Upper lobe of left lung (tissue), 6 donors: ENCODE measurements around the gene CPNE7. TPM values are rescaled to one million over a fixed set of nuclear protein-coding genes. Genes with fewer than 3 reads are reported as not detected.

Experiments
- ATAC-seq, 2 donors: fragments of 200-7000 bp; cut with Tn5 transposase; one replicate each; pipeline ENCODE4 v1.9.1; 2022; ENCODE audit warnings: mild to moderate bottlenecking in 2 of 2, moderate library complexity in 2 of 2; ENCODE audit not compliant: low FRiP score in 2 of 2
- DNase-seq, 2 donors: peaks; one replicate each; pipeline ENCODE4 v3.0.0-alpha.2; 2019 to 2020
- H3K27ac ChIP-seq, 4 donors: fragments of 200-600 bp; sonication (generic); one replicate each; pipeline ENCODE4 v1.5.1; 2016 to 2019
- H3K27me3 ChIP-seq, 4 donors: fragments of 200-600 bp; sonication (generic); one replicate each; pipeline ENCODE4 v1.5.1; 2017 to 2019
- H3K36me3 ChIP-seq, 4 donors: fragments of 200-600 bp; sonication (generic); one replicate each; pipeline ENCODE4 v1.5.1; 2016 to 2019
- H3K4me1 ChIP-seq, 4 donors: fragments of 200-600 bp; sonication (generic); one replicate each; pipeline ENCODE4 v1.5.1; 2018 to 2019
- H3K4me3 ChIP-seq, 4 donors: fragments of 200-600 bp; sonication (generic); one replicate each; pipeline ENCODE4 v1.5.1; 2017 to 2019; ENCODE audit warnings: mild to moderate bottlenecking in 2 of 4, moderate library complexity in 1 of 4
- H3K9me3 ChIP-seq, 4 donors: fragments of 200-600 bp; sonication (generic); one replicate each; pipeline ENCODE4 v1.5.1; 2018 to 2019
- CTCF ChIP-seq, 6 experiments: fragments of 450-650 bp in 4 of 6; fragments of 200-600 bp in 2 of 6; sonication (generic) in 2 of 6; IDR thresholded peaks; one replicate each; pipeline ENCODE4 v1.5.1; 2016 to 2019; ENCODE audit warnings: antibody characterized with exemption in 6 of 6
- EP300 ChIP-seq, 4 donors: sonication (generic); formaldehyde crosslinking; IDR thresholded peaks; one replicate each; pipeline ENCODE4 v1.5.1; 2017; ENCODE audit warnings: antibody characterized with exemption in 4 of 4, control low read depth in 2 of 4
- POLR2A ChIP-seq, 4 donors: fragments of 450-650 bp; IDR thresholded peaks; one replicate each; pipeline ENCODE4 v1.5.1; 2016 to 2017; ENCODE audit warnings: antibody characterized with exemption in 4 of 4, mild to moderate bottlenecking in 2 of 4
- POLR2AphosphoS5 ChIP-seq, 2 donors: sonication (generic); formaldehyde crosslinking; IDR thresholded peaks; one replicate each; pipeline ENCODE4 v1.5.1; 2017; ENCODE audit warnings: antibody characterized with exemption in 2 of 2
- WGBS, 2 donors: methylation state at CpG; one replicate each; pipeline ENCODE4 v1.1.5; 2017 to 2018; 5-methylcytosine and 5-hydroxymethylcytosine counted together
- total RNA-seq, 6 donors: library from RNA; depleted of rRNA in 4 of 6; stranded (reverse); fragments of >200 nt in 4 of 6; gene quantifications; one replicate each; pipeline versions ENCODE4 v1.1.0 to v1.2.1, GENCODE V29; 2016 to 2021
- donor health status: DM: no; HTN: no; CAD: no; lungs with moderate emphysema.
- donor health status: DM: no; HTN: yes; CAD: no; lungs with severe emphysema.

Gene CPNE7
- total RNA-seq, 6 donors from 2014 or later: 1.4 to 14.7 (median 3.6) TPM; not detected in 2

GRCh38 chr16:89562939-89563338, 12.6 kb upstream of the CPNE7 start:
- H3K4me3 ChIP-seq: no peak overlapping the region
- ATAC-seq: no peak
- H3K27ac ChIP-seq: no peak overlapping the region
- WGBS, 2 donors: 85 to 88% methylated on average over 12 of the region's 12 CpGs
- H3K9me3 ChIP-seq: no peaks in the 10 kb centered on the region
- TF ChIP-seq EP300 (IDR thresholded peaks at IDR 0.05): no peak
- no peak for TF ChIP-seq POLR2A (IDR thresholded peaks at IDR 0.05)
- no peak for TF ChIP-seq POLR2AphosphoS5 (IDR thresholded peaks at IDR 0.05)
- no peak for TF ChIP-seq CTCF (IDR thresholded peaks at IDR 0.05)
- peaks cover 15 to 40% (median 36%) of the 10 kb centered on the region in 4 donors for H3K36me3 ChIP-seq
- DNase-seq: no peak
- no peaks in the 10 kb centered on the region for H3K27me3 ChIP-seq
- H3K4me1 ChIP-seq: peaks cover 36 to 67% (median 52%) of the 10 kb centered on the region in 4 donors

- DNase-seq: no peak
- no peaks in the 10 kb centered on the region for H3K27me3 ChIP-seq
- no peaks in the 10 kb centered on the region for H3K9me3 ChIP-seq
- no peak for ATAC-seq
- no peak overlapping the region for H3K27ac ChIP-seq
- WGBS, 2 donors: 69 to 84% methylated on average over 9 to 12 of the region's 12 CpGs
- H3K4me3 ChIP-seq: no peak overlapping the region
- H3K4me1 ChIP-seq: peaks cover 36 to 66% (median 52%) of the 10 kb centered on the region in 4 donors
- peaks cover 15 to 40% (median 36%) of the 10 kb centered on the region in 4 donors for H3K36me3 ChIP-seq
- TF ChIP-seq CTCF (IDR thresholded peaks at IDR 0.05): no peak
- no peak for TF ChIP-seq POLR2AphosphoS5 (IDR thresholded peaks at IDR 0.05)
- no peak for TF ChIP-seq POLR2A (IDR thresholded peaks at IDR 0.05)
- no peak for TF ChIP-seq EP300 (IDR thresholded peaks at IDR 0.05)
Observed at GRCh38 chr16:89563639-89564392, 11.7 kb upstream of the CPNE7 start.

DNA sequence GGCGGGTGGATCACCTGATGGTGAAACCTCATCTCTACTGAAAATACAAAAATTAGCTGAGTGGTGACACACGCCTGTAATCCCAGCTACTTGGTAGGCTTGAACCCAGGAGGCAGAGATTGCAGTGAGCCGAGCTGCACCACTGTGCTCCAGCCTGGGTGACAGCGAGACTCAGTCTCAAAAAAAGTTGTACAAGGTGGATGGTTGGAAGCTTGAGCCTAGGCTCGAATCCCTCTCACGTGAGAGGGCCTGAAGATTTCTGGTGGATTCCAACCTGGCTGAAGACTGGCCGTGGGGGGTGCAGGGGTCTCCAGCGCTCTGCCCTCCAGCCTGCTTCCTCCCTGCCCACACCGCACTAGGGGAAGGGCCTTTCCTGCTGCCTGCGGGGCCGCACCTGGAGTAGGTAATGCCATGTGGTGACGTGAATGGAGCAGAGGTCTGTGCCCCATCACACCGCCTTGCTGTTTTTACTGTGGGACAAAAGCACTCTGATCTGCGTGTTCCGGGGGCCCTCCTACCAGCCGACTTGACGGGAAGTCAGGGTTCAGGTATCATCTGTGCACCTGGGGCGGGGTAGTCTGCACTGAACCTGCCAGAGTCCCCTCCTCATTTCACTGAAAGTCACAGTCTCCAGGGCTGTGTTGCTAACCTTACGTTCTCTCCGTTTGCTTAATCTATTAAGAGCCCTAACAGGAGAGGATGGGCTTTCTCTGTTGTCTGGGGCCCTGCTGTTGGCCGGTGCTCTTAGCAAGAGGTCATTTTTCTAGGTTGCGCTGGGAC, 10.9 kb upstream of the CPNE7 start:
- Histone ChIP-seq H3K4me1 (peaks cover 34 to 57% (median 44%) of the 10 kb centered on the region in 4 donors), H3K9me3 (no peaks in the 10 kb centered on the region), H3K36me3 (peaks cover 15 to 40% (median 36%) of the 10 kb centered on the region in 4 donors), H3K27me3 (no peaks in the 10 kb centered on the region), H3K4me3 (no peak overlapping the region), H3K27ac (no peak overlapping the region)
- DNase-seq (no peak), ATAC-seq (no peak)
- no peak for TF ChIP-seq EP300 (IDR thresholded peaks at IDR 0.05)
- TF ChIP-seq POLR2A (IDR thresholded peaks at IDR 0.05): peak in 1 of 4 donors; percentile 30
- 76 to 83% methylated on average over 6 to 22 of the region's 22 CpGs for WGBS, 2 donors

DNA sequence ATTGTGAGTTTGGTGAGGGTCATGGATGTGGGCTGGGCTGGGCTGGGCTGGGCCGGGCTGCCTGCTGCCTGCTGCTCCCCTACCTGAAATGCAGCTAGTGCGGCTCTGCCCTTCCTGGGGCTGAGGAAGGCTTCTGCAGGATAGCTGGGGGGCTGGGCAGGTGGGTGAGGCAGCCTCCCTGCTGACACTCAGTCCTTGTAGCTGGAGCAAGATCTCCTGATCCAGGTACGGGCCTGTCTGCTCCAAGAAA, 10.4 kb upstream of the CPNE7 start:
- DNase-seq: no peak
- WGBS, 2 donors: no CpG with 5 or more reads among the region's 3 CpGs
- no peak overlapping the region for H3K27ac ChIP-seq

More for the DNA sequence above, 10.4 kb upstream of the CPNE7 start:
- H3K36me3 ChIP-seq: peaks cover 15 to 40% (median 36%) of the 10 kb centered on the region in 4 donors
- no peak for ATAC-seq
- peaks cover 33 to 52% (median 42%) of the 10 kb centered on the region in 4 donors for H3K4me1 ChIP-seq
- no peak overlapping the region for H3K4me3 ChIP-seq
- TF ChIP-seq POLR2AphosphoS5 (IDR thresholded peaks at IDR 0.05): no peak
- no peak for TF ChIP-seq CTCF (IDR thresholded peaks at IDR 0.05)
- no peak for TF ChIP-seq POLR2A (IDR thresholded peaks at IDR 0.05)
- no peak for TF ChIP-seq EP300 (IDR thresholded peaks at IDR 0.05)
- H3K27me3 ChIP-seq: no peaks in the 10 kb centered on the region
- H3K9me3 ChIP-seq: no peaks in the 10 kb centered on the region
